ENCODE measurements around the gene TPRA1. TPM values are rescaled to one million over a fixed set of nuclear protein-coding genes. Genes with fewer than 3 reads are reported as not detected.

Gene TPRA1
- total RNA-seq, 1 experiment from 2014 or later: 26.1 TPM

DNA sequence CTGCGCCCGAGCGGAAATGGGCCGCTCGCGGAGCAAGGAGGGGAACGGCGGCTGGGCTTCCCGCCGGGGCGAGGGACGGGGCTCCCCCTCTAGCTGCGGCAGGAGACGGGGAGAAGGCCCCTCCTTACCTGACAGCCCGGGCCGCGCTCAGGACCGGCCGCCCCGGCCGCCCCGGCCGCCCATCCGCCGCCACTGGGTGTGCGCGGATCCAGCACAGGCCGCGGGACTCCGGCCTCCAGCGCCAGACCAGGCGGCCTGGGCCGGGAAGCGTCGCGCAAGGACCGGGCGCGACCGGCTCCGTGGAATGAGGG, 296 bp downstream of the TPRA1 start:
- DNase-seq (ENCODE audit: low read depth): no peak

DNA sequence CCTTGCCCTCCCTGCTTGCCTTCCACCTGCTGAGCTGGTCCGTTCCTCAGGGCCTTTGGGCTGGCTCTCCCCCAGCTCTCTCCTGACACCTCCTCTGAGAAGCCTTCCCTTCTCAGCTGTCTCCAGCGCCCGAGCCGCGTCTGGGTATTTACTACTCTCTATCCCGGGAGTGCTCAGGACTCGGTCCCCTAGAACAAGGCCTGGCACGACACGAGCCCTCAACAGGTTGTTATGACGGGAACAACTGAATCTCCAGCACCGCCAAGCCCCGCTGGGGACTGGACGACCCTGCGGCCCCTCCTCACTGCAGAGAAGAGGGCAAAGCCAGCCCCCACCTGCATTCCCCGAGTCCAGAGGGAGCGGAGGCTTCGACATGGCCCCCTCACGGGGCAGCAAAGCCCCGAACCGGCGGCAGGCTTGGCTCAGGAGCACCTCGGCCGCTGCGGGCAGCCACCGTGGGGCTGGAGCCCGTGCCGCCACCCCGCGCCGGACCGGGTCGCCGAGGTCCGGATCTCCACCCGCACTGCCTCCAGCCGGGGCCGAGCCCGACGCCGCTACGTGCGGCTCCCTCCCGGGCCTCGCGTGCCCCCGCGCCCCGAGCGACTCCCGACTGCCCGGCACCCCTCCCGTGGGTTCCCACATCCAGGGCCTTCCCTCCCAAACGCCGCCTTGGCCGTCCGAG, 792 bp downstream of the TPRA1 start:
- peak; percentile 41 for DNase-seq (ENCODE audit: low read depth)

DNA sequence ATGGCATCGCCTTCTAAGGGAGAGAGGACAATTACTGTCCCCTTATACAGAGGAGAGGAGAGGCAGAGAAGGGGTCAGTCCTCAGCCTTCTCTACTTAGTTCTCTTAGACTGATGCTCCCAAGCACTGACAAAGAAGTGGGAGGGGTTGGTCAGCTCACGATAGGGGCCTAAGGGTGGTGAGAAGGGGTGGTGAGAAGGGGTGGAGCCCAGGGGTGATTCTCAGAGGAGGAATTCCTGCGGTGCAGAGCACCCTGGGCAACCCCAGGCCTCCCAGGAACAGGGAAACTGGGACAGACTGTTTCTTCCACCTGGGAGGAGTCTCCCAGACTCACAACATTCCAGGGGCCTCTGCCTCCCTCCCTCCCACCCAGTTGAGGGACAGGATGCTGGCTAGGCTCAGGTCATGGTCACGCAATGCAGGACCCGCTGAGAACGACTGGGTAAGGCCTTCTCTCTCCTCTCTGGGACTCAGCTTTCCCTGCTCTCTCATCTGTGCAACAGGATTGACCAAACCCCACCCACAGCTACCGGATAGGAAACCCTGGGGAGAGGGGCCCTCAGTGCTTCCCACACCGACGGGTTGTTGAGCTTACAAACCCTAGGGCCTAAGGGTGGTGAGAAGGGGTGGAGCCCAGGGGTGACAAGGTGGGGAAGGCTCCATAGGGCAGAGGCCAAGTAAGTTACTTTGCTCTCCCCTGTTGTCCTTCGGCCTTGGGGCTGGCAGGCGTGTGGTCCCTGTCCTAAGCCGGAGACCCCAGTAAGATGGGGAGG, 1.5 kb downstream of the TPRA1 start:
- peak; percentile 83 for DNase-seq (ENCODE audit: low read depth)

DNA sequence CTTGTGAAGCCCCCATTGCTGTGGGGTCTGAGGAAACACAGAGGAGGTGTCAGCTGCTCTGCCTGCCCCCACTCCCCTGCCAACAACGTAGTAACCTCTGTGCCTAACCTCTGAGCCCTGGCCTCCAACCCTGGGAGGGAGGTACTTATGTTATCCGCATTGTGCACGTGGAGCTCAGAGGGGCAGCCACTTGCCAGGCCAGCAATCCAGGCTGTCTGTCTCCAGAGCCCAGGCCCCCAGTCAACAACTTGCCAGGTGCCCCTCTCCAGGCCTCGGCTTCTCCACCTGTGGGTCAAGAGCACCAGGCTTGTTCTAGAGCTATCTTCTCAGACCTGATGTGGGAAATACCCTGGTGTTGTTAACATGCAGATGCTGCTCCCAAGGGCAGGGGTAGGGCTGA, 2.7 kb downstream of the TPRA1 start:
- no peak for DNase-seq (ENCODE audit: low read depth)

DNA sequence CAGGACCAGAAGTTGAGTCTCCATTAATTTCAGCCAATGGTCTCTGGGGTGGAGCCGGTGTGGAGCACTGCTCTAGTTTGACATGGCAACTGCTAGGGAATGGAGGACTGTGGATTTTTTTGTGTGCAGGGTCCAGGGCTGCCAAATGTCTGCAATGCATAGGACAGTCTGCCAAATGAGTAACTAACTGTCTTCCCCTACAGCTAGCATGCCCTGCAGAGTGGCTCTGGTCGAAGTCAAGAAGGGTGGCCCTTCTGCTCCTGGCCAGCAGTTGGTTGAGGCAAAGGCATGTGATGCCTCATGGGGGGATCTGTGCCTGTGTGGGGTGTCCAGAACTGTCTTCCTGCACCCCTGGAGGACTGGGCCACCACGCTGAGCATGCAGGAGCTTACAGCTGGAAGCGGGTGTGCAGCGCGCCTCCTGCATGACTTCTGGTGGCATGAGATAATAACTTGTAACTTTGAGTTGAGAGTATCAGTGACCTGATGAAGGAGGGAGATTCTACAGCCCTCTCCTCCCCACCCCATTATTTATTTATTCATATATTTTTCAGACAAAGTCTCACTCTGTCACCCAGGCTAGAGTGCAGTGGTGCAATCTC, 4.6 kb downstream of the TPRA1 start:
- no peak for DNase-seq (ENCODE audit: low read depth)

DNA sequence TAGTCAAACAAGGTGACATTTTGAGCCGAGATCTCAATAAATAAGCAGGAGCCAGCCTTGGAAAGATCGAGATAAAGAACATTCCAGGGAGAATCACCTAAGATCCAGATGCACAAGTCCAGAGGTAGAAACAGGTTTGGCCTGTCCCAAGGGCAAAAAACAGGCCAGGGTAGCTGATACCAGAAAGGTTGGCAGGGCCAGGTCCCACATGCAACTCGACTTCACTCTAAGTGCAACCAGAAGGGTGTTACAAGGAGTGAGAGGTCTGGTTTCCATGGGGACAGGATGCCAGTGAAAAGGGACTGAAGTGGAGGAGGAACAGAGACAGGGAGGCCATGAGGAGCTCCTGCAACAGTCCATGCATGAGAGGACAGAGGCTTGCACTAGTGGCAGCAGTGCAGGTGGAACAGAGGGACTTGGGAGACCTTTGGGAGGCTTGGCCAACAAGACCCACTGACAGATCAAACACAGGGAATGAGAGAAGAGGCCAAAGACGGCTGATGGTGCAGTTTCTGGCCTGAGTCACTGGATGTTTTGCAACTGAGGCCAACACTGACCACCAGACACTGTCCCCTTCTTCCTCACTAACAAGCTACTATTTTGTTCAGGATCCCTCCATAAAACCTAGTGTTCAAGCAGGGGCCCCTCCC, 5.2 kb downstream of the TPRA1 start:
- DNase-seq (ENCODE audit: low read depth): no peak

DNA sequence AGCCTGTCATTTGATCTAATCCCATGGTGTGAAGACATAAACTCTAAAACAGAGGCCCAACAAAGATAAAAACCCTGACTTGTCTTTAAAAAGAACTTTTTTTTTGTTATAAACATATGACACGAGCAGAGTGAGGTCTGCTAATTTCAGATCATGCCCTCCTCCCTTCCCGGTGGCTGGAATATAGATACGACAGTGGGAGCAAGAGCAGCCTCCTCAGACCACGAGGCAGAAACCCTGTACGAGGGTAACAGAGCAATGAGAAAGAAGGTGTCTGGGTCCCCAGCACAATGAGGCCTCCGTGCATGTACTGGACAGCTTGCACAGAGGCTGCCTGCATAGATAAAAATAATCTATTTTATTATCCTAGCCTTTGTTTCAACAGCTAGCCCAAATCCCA, 5.8 kb downstream of the TPRA1 start:
- no peak for DNase-seq (ENCODE audit: low read depth)

DNA sequence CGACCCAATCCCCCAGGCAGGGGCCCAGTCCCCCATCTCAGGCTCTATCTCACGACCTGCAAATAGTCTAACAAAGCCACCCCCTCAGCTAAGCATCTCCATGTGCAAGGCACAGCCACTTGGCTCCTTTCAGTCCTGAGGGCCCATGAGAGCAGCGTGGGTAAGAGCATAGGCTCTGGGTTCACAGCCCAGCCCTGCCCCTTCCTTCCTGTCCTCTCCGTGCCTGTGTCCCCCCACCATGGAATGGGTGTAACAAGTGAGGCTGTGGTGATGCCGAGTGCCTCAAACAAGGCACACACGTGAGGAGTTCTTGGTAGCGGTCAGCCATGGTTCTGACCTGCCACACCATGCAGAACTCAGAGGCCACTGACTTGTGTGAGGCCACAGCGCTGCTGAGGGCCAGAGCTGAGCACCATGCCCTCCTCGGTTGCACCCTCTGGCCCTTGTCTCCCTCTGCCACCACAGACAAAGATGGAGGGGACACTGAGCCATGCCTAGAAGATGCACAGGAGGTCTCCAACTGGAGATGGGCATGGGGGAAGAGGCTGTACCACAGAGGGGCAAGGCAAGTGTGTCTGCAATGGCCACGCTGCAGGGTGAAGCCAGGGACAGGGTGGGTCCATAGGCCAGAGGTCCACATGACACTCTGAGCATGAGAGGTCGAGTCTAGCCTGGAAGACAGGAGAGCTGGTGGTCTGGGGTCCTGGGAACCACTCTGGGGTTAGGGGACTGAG, 10.0 kb downstream of the TPRA1 start:
- DNase-seq (ENCODE audit: low read depth): no peak

DNA sequence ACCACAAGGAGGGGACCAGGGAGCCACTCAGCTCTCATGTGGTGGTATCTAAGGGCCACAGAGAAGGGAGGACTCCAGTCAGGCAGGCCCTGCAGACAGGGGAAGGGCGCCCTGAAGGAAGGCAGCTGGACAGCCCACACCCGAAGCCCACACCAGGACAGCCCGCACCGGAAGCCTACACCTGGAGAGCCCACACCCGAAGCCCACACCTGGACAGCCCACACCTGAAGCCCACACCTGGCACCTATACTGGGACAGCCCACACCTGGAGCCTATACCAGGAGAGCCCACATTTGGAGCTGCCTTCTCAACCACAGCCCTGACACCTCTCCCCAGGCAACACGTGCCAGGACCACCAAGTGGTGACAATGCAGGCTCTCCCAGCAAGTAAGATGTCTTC, 11.7 kb downstream of the TPRA1 start:
- no peak for DNase-seq (ENCODE audit: low read depth)

DNA sequence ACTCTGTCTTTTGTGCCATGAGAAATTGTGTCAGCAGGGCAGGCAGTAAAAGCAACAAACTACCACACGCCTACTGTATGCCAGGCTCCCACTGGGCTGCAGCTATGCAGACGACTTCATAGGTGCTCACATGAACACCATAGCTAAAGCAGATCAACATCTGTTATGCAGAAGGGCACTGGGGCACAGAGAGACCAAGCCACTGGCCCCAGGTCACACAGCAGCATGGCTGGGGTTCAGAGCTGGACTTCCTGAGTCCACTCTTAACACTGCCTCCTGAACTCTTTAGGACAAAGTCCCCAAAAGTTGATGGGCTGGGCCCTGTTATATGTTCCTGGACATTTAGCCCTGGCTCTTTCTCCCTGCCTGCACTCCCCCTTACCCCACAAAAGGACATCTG, 12.4 kb downstream of the TPRA1 start:
- no peak for DNase-seq (ENCODE audit: low read depth)

DNA sequence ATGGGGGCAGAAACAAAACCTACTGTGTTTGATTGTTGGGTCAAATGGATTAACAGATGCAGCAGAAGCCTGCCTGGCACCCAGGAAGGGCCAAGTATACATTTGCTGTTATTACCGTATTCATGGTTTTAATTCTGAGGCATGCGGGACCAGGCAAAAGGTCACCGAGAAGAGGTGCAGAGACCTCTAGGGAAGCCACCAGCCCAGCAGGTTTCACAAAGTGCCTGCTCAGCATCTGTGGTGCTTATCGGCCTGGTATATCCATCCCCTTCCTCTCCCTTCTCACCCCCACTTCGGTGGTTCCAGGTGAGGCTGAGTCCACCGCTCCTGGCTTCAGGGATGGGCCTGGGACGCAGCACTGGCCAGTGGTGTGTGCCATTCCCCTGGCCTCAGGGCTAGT, 13.1 kb downstream of the TPRA1 start:
- DNase-seq (ENCODE audit: low read depth): no peak

DNA sequence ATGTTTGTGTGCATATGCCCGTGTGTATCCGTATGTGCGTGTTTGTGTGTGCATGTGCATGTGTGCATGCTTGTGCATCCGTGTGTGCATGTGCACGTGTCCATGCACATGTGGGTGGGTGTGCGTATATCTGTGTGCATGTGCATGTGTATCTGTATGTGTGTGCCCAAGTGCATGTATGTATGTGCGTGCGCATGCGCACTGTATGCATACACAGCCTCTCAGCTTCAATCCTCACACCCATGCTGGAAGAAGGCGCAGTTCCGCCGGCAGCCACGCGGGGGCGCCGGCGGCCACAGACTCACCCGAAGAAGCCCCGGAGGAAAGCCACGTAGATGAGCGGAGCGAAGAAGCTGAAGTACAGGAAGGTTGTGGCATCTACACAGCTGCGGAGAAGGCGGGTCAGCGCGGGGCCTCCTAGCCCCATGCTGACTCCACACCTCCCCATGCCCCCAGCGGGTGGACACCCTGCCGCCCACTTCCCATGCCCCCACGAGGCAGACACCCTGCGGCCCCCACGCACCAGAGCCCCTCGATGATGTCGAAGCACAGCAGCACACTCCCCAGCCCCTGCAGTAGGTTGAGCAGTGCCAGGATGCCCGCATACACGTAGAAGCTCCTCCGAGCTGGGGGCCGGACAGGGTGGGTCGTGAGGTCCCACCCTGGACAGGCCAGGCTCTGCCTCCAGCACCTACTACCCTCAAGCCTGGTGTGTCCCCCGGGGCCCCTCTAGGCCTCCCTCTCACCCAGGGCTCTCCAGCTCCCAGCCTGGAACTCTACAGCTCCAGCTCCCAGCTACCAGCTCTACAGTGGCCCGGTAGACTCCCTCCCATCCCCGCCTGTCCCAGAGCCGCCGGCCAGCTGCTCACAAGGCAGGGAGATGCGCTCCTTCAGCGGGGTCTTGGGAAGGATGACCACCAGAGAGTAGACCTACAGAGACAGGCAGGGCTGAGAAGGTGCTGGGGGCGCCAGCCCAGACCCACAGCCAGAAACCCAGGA, 15.4 kb downstream of the TPRA1 start:
- peak; percentile 81 for DNase-seq (ENCODE audit: low read depth)

DNA sequence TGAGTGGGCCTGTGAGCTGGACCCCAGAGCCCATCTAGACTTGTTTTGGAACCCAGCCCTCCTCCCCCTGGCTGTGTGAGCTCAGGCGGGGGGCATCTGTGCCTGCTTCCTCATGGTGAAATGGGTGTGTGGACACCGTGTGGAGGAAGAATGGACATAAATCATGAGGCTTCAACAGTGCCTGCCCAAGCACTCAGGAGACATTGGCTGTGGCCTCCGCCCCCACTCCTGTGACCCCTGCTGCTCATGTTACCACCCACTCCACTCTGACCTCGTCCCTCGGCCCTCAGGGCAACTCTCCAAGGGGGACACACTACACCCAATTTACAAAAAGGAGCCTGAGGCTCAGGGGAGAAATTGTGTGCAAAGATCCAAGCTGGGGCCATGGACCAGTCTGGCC, 16.6 kb downstream of the TPRA1 start:
- DNase-seq (ENCODE audit: low read depth): no peak

DNA sequence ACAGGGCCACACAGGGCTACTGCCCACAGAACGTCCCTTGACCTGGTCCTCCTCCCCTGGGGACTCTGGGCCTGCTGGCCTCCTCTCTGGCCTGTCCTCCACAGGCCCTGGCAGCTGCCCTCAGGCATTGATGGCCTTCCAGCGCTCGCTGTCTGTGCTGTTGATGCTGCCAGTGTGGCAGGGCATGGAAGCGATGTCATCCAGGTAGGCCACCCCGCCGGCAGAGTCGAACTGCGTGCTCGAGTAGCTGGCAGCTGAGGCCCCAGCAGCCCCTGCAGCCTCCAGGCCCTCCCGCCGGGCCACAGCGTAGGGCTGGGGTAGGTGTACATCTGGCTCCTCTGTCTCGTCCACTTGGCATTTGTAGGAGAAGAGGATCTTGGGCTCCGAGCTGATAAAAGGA, 17.1 kb downstream of the TPRA1 start:
- DNase-seq (ENCODE audit: low read depth): no peak

DNA sequence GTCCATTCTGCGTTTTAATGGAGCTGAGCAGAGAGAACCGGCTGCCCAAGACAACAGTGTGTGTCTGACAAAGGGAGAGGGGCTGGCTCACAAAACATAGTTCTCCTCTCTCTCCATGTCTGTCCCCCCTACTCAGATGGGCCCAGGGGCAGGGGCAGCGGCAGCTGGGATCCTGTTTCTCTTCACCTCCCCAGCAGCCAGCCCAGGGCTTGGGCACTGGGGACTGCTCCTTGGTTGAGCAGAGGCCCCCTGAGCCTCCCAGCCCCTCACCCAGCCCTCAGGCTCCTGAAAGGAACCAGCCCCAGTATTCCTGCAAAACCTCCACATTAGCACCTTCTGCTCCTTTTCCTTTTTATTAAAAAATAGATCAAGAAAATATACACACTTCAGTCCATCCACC, 17.8 kb downstream of the TPRA1 start:
- no peak for DNase-seq (ENCODE audit: low read depth)

DNA sequence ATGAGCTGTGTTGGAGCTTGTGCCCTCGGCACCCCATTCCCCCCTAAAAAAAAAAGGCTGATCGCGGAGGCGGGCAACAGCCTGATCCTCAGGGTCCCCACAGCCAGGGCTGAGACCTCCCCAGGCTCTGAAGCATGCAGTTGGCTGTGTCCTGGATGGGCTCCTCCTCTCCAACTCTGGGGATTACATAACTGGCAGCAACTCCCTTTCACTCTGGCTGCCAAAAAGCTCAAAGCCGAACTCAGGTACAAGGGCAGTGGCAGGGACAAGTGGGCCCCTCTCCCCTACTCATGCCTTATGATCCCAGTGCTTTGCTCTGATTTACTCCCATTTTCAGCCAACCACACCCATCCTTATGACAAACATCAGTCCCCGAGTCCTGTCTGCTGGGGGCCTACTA, 18.3 kb downstream of the TPRA1 start:
- no peak for DNase-seq (ENCODE audit: low read depth)

DNA sequence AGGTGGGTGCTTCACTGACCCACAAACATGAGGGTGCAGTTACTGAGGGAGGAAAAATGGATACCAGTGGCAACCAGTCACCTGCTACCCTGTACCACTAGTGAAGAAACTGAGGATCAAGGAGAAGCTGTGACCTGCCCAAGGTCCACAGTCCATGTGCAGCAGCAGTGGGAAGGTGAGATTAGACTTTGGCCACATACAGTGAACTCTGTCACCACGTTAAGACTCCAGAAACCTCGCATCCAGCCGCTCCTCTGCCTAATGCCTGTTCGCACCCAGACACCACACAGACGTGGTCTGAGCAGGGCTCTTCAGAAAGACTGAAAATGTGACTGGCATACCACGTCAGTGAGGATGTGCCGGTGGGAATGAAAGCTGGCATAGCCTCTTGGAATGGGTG, 20.0 kb downstream of the TPRA1 start:
- no peak for DNase-seq (ENCODE audit: low read depth)

DNA sequence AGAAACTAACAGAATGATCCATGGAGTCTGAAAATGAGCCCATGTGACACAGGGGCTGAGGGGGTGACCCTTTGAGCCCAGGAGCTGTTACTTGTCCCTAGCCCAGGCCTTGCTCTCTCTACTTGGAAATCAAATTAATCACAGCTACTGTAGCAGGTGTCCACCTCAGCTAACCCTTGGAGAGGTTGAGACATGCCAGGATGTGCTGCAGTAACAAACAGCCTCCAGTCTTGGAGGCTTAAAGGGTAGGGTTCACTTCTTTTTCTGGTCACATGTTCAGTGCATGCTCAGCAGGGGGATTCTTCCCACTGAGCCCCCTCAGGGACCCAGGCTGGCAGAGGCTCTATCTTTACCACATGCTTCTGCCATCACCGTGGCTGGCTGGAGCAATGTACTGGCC, 21.4 kb downstream of the TPRA1 start:
- no peak for DNase-seq (ENCODE audit: low read depth)

DNA sequence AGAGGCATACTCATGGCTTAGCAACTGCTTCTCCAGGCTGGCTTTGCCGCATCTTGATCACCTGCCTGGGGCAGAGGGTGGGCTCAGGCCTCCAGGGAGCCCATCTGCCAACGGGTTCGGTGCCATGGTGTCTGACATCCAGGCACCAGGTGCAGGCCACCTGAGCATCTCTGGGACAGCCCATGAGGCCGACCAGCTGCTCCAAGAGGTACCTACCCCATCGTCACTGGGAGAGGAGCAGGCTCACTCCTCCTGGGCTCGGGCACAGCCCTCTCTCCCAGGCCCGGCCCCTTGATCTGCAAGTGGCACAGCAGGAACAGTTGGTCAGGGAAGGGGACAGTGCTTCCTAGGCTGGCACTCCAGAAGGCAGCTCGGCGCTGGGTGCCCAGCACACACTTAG, 21.9 kb downstream of the TPRA1 start:
- DNase-seq (ENCODE audit: low read depth): no peak

DNA sequence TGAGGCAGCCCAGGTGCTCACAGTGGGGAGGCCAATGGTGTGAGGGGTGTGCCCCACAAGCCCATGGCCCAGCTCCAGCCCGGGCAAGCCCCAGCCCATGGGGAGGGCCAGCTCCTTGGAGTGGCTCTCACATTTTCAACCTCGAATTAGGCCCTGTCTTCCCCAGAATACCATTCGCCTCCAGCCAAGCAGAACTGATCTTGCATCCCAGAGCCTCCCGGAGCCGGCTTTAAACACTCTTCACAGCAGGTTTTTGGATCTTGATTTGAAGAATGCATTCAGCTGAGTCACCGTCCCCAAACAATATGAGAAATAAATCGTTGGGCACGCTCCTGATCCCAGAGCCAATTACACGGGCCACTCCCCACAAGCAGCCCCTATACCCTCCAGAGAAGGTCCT, 23.7 kb downstream of the TPRA1 start:
- no peak for DNase-seq (ENCODE audit: low read depth)

DNA sequence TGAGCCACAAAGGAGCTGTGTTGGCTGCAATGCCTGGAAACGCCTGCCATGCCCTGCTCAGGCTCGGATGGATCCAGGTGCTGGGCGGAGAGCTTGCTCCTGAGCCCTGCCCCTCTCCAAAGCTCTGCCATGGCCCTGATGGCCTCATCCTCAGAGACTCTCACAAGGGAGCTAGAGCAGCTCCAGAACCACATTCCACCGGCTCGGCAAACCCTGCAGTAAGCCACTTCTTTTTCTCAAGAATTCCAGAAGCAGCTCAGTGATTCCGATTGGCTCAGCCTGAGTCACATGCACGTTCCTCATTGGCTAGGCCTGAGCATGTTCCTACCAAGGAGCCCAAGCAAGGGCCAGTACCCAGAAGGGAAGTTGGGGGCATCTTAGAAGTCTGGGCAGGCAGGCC, 24.8 kb downstream of the TPRA1 start:
- DNase-seq (ENCODE audit: low read depth): peak; percentile 20

Measured in RPMI7951 (cell line).